Measurements from ENCODE around the gene PDE4D.

DNA sequence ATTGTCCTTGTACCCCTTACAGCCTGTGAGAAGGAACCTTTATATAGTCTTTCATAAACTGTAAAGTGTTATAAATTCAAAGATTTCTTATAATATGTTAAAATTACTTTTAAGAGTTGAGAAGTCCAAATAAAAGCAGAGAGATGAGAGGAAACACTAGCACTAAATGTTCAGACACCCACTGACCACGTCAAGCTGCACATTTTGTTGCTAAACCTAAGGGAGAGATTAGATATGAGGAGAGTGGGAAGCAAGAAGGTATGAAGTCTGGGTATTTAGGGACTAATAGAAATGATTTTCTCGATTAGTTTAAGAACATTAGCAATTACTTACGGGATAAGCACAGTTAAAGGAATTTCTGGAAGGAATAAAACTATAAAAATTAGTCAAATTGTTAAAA, 803.8 kb downstream of the PDE4D start:
- TF ChIP-seq, protein P1, sequence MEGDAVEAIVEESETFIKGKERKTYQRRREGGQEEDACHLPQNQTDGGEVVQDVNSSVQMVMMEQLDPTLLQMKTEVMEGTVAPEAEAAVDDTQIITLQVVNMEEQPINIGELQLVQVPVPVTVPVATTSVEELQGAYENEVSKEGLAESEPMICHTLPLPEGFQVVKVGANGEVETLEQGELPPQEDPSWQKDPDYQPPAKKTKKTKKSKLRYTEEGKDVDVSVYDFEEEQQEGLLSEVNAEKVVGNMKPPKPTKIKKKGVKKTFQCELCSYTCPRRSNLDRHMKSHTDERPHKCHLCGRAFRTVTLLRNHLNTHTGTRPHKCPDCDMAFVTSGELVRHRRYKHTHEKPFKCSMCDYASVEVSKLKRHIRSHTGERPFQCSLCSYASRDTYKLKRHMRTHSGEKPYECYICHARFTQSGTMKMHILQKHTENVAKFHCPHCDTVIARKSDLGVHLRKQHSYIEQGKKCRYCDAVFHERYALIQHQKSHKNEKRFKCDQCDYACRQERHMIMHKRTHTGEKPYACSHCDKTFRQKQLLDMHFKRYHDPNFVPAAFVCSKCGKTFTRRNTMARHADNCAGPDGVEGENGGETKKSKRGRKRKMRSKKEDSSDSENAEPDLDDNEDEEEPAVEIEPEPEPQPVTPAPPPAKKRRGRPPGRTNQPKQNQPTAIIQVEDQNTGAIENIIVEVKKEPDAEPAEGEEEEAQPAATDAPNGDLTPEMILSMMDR (IDR thresholded peaks at IDR 0.05) = no peak
- TF ChIP-seq POLR2AphosphoS5 (IDR thresholded peaks at IDR 0.05; ENCODE audit: low read depth, low read length) = no peak
